ENCODE data around the gene SLC22A3. TPM values are rescaled to one million over a fixed set of nuclear protein-coding genes. Genes with fewer than 3 reads are reported as not detected.

SLC22A3 gene
- total and polyA plus RNA-seq, 2 experiments from 2014 or later, result 34.9 to 40.3 TPM

GRCh38 chr6:160331753-160332152 is 16.4 kb upstream of the SLC22A3 start:
- H3K9me3 ChIP-seq (ENCODE audit: low read depth), result no peaks in the 10 kb centered on the region
- TF ChIP-seq, protein P1, sequence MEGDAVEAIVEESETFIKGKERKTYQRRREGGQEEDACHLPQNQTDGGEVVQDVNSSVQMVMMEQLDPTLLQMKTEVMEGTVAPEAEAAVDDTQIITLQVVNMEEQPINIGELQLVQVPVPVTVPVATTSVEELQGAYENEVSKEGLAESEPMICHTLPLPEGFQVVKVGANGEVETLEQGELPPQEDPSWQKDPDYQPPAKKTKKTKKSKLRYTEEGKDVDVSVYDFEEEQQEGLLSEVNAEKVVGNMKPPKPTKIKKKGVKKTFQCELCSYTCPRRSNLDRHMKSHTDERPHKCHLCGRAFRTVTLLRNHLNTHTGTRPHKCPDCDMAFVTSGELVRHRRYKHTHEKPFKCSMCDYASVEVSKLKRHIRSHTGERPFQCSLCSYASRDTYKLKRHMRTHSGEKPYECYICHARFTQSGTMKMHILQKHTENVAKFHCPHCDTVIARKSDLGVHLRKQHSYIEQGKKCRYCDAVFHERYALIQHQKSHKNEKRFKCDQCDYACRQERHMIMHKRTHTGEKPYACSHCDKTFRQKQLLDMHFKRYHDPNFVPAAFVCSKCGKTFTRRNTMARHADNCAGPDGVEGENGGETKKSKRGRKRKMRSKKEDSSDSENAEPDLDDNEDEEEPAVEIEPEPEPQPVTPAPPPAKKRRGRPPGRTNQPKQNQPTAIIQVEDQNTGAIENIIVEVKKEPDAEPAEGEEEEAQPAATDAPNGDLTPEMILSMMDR (IDR thresholded peaks at IDR 0.05; ENCODE audit: poor library complexity), result no peak
- no peak for TF ChIP-seq EZH2phosphoT487 (IDR thresholded peaks at IDR 0.05; ENCODE audit: low read depth, severe bottlenecking, unreplicated experiment)
- TF ChIP-seq EZH2 (IDR thresholded peaks at IDR 0.05; ENCODE audit: borderline replicate concordance), result no peak
- no peak overlapping the region for H2AFZ ChIP-seq
- H3K4me2 ChIP-seq, result no peak overlapping the region
- H3K27ac ChIP-seq, result no peak overlapping the region
- 85% methylated on average over 5 of the region's 5 CpGs for WGBS (ENCODE audit: low lambda C conversion rate, missing lambda C conversion rate)
- DNase-seq (ENCODE audit: low spot score), result no peak
- no peaks in the 10 kb centered on the region for H3K79me2 ChIP-seq
- H3K27me3 ChIP-seq, result no peaks in the 10 kb centered on the region
- H3K36me3 ChIP-seq (replicated peaks; ENCODE audit: insufficient read depth, low read depth), result no peaks in the 10 kb centered on the region
- no peaks in the 10 kb centered on the region for H3K9me2 ChIP-seq (replicated peaks; ENCODE audit: insufficient read depth)
- no peaks in the 10 kb centered on the region for H4K20me1 ChIP-seq (ENCODE audit: insufficient read depth, poor library complexity, severe bottlenecking)
- no peak overlapping the region for H3K4me3 ChIP-seq
- H3K4me1 ChIP-seq (ENCODE audit: insufficient read depth), result no peaks in the 10 kb centered on the region

- no peaks in the 10 kb centered on the region for H3K9me2 ChIP-seq (replicated peaks; ENCODE audit: insufficient read depth)
- no peaks in the 10 kb centered on the region for H3K79me2 ChIP-seq
- no peaks in the 10 kb centered on the region for H3K36me3 ChIP-seq (replicated peaks; ENCODE audit: insufficient read depth, low read depth)
- no peak overlapping the region for H3K27ac ChIP-seq
- no peak overlapping the region for H3K4me2 ChIP-seq
- H3K9me3 ChIP-seq (ENCODE audit: low read depth), result no peaks in the 10 kb centered on the region
- WGBS (ENCODE audit: low lambda C conversion rate, missing lambda C conversion rate), result 88% methylated on average over 3 of the region's 3 CpGs
- H3K4me1 ChIP-seq (ENCODE audit: insufficient read depth), result no peaks in the 10 kb centered on the region
- TF ChIP-seq EZH2 (IDR thresholded peaks at IDR 0.05; ENCODE audit: borderline replicate concordance) (no peak), EZH2phosphoT487 (IDR thresholded peaks at IDR 0.05; ENCODE audit: low read depth, severe bottlenecking, unreplicated experiment) (no peak)
- TF ChIP-seq, protein P1 (IDR thresholded peaks at IDR 0.05; ENCODE audit: poor library complexity), result no peak
- no peaks in the 10 kb centered on the region for H3K27me3 ChIP-seq
- no peak for DNase-seq (ENCODE audit: low spot score)
- H3K4me3 ChIP-seq, result no peak overlapping the region
- H2AFZ ChIP-seq, result no peak overlapping the region
- H4K20me1 ChIP-seq (ENCODE audit: insufficient read depth, poor library complexity, severe bottlenecking), result no peaks in the 10 kb centered on the region
Observed at GRCh38 chr6:160333101-160333500, 15.1 kb upstream of the SLC22A3 start.

DNA sequence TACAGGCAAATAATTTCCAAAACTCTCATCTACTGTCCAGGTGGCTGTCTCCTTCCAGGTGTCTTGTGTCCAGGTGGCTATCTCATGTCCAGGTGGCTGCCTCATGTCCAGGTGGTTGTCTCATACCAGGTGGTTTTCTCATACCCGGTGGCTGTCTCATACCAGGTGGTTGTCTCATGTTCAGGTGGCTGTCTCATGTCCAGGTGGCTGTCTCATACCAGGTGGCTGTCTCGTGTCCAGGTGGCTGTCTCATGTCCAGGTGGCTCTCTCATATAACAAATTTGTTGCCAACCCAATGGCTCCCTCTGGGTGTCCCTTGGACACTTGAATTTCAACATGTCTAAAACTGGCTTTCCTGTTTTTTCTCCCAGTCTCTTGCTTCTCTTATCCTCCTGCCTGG is 14.3 kb upstream of the SLC22A3 start:
- H4K20me1 ChIP-seq (ENCODE audit: insufficient read depth, poor library complexity, severe bottlenecking), result no peaks in the 10 kb centered on the region
- H3K9me3 ChIP-seq (ENCODE audit: low read depth), result no peaks in the 10 kb centered on the region
- WGBS (ENCODE audit: low lambda C conversion rate, missing lambda C conversion rate), result 95% methylated on average over 2 of the region's 2 CpGs
- H3K4me2 ChIP-seq, result no peak overlapping the region
- no peak overlapping the region for H3K4me3 ChIP-seq
- H3K9me2 ChIP-seq (replicated peaks; ENCODE audit: insufficient read depth), result no peaks in the 10 kb centered on the region
- no peaks in the 10 kb centered on the region for H3K4me1 ChIP-seq (ENCODE audit: insufficient read depth)
- no peaks in the 10 kb centered on the region for H3K27me3 ChIP-seq
- TF ChIP-seq, protein P1 (IDR thresholded peaks at IDR 0.05; ENCODE audit: poor library complexity), result no peak
- TF ChIP-seq EZH2 (IDR thresholded peaks at IDR 0.05; ENCODE audit: borderline replicate concordance) (no peak), EZH2phosphoT487 (IDR thresholded peaks at IDR 0.05; ENCODE audit: low read depth, severe bottlenecking, unreplicated experiment) (no peak)
- no peak overlapping the region for H2AFZ ChIP-seq
- H3K27ac ChIP-seq, result no peak overlapping the region
- H3K79me2 ChIP-seq, result no peaks in the 10 kb centered on the region
- no peaks in the 10 kb centered on the region for H3K36me3 ChIP-seq (replicated peaks; ENCODE audit: insufficient read depth, low read depth)
- no peak for DNase-seq (ENCODE audit: low spot score)

DNA sequence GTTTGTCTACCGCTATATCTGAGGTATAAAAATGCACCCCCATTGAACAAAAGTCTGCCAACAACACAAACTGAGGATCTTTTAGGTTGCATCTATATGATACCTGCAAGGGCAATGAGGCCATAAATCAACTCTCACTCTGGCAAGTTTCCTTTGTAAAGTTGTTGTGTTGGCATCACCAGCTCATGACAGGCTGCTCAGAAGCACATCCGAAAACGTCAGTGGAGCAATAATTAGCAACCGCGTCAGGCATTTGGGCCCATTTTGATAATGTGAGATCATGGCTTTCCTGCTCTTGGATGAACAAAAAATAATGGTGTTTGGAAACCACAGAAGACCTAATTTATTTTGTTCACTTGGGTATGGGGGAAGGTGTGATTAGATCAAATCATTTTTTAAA is 12.0 kb upstream of the SLC22A3 start:
- Histone ChIP-seq H3K4me3 (no peak overlapping the region), H3K36me3 (replicated peaks; ENCODE audit: insufficient read depth, low read depth) (no peaks in the 10 kb centered on the region), H3K79me2 (no peaks in the 10 kb centered on the region), H3K4me1 (ENCODE audit: insufficient read depth) (no peaks in the 10 kb centered on the region), H4K20me1 (ENCODE audit: insufficient read depth, poor library complexity, severe bottlenecking) (no peaks in the 10 kb centered on the region), H2AFZ (no peak overlapping the region), H3K4me2 (no peak overlapping the region), H3K27ac (no peak overlapping the region), H3K9me2 (replicated peaks; ENCODE audit: insufficient read depth) (no peaks in the 10 kb centered on the region), H3K27me3 (no peaks in the 10 kb centered on the region), H3K9me3 (ENCODE audit: low read depth) (no peaks in the 10 kb centered on the region)
- no peak for DNase-seq (ENCODE audit: low spot score)
- WGBS (ENCODE audit: low lambda C conversion rate, missing lambda C conversion rate), result 91% methylated on average over 5 of the region's 5 CpGs
- TF ChIP-seq EZH2phosphoT487 (IDR thresholded peaks at IDR 0.05; ENCODE audit: low read depth, severe bottlenecking, unreplicated experiment), result no peak
- no peak for TF ChIP-seq EZH2 (IDR thresholded peaks at IDR 0.05; ENCODE audit: borderline replicate concordance)
- TF ChIP-seq, protein P1 (IDR thresholded peaks at IDR 0.05; ENCODE audit: poor library complexity), result no peak

Measured in hepatocyte (in vitro differentiated cells).